GM12801 (cell line): ENCODE measurements around the gene INIP.

ENCODE experiments used
- TF ChIP-seq, protein P1 (sequence below): IDR thresholded peaks from one replicate; pipeline ENCODE4 v1.5.1; 2011; ENCODE audit warnings: control low read depth; ENCODE audit not compliant: insufficient read length; ENCODE audit errors: extremely low read depth

Gene INIP

DNA sequence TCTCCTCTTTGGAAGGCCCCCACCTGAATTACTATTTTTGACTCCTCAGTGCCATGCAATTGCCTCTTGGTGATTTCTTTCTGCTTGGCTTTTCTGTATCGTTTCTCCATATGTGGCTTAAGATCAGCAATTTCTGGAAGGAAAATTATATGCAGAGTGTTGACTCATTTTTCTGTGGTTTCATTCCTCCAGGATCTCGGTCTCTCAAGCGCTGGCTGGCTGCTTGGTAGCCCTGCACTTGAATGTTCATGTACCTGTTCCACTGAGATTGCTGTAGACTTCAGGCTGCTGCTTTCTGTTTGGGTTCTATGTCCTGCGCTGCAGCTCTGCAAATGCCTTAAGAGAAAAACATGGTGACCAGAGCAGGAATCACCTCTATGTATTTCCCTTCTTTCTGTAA, 77.6 kb downstream of the INIP start:
- TF ChIP-seq, protein P1, sequence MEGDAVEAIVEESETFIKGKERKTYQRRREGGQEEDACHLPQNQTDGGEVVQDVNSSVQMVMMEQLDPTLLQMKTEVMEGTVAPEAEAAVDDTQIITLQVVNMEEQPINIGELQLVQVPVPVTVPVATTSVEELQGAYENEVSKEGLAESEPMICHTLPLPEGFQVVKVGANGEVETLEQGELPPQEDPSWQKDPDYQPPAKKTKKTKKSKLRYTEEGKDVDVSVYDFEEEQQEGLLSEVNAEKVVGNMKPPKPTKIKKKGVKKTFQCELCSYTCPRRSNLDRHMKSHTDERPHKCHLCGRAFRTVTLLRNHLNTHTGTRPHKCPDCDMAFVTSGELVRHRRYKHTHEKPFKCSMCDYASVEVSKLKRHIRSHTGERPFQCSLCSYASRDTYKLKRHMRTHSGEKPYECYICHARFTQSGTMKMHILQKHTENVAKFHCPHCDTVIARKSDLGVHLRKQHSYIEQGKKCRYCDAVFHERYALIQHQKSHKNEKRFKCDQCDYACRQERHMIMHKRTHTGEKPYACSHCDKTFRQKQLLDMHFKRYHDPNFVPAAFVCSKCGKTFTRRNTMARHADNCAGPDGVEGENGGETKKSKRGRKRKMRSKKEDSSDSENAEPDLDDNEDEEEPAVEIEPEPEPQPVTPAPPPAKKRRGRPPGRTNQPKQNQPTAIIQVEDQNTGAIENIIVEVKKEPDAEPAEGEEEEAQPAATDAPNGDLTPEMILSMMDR, result no peak
